ENCODE measurements around the gene LHFPL6.
"Not testable (repeated sequence)": the region's sequence is repeated elsewhere in the genome, so short reads cannot be mapped to it uniquely, and the experiment has no call there.

LHFPL6 gene

GRCh38 chr13:39341251-39341650 lies 261.7 kb downstream of the LHFPL6 start:
- H3K4me1 ChIP-seq (ENCODE audit: control insufficient read depth, insufficient read depth, low read length) = no peaks in the 10 kb centered on the region
- H3K9me3 ChIP-seq (ENCODE audit: control insufficient read depth, low read length) = no peaks in the 10 kb centered on the region
- no peak overlapping the region for H3K9ac ChIP-seq (ENCODE audit: low read length)
- H3K36me3 ChIP-seq (ENCODE audit: control insufficient read depth, insufficient read depth, low read length, severe bottlenecking) = peaks cover 4% of the 10 kb centered on the region
- H3K4me3 ChIP-seq (ENCODE audit: low read length) = no peak overlapping the region
- no peaks in the 10 kb centered on the region for H3K27me3 ChIP-seq (replicated peaks; ENCODE audit: control insufficient read depth, insufficient read depth, low read length)
- DNase-seq (ENCODE audit: low read depth) = no peak

GRCh38 chr13:39338114-39338513 lies 264.9 kb downstream of the LHFPL6 start:
- DNase-seq (ENCODE audit: low read depth); H3K4me3 ChIP-seq (ENCODE audit: low read length); H3K9me3 ChIP-seq (ENCODE audit: control insufficient read depth, low read length); H3K36me3 ChIP-seq (ENCODE audit: control insufficient read depth, insufficient read depth, low read length, severe bottlenecking); H3K9ac ChIP-seq (ENCODE audit: low read length); H3K4me1 ChIP-seq (ENCODE audit: control insufficient read depth, insufficient read depth, low read length); H3K27me3 ChIP-seq (replicated peaks; ENCODE audit: control insufficient read depth, insufficient read depth, low read length): not testable (repeated sequence)

GRCh38 chr13:39336937-39337336 lies 266.1 kb downstream of the LHFPL6 start:
- no peak overlapping the region for H3K9ac ChIP-seq (ENCODE audit: low read length)

GRCh38 chr13:39336207-39336606 lies 266.8 kb downstream of the LHFPL6 start:
- Histone ChIP-seq H3K9ac (ENCODE audit: low read length) (no peak overlapping the region), H3K9me3 (ENCODE audit: control insufficient read depth, low read length) (no peaks in the 10 kb centered on the region), H3K4me3 (ENCODE audit: low read length) (no peak overlapping the region), H3K36me3 (ENCODE audit: control insufficient read depth, insufficient read depth, low read length, severe bottlenecking) (no peaks in the 10 kb centered on the region), H3K27me3 (replicated peaks; ENCODE audit: control insufficient read depth, insufficient read depth, low read length) (no peaks in the 10 kb centered on the region), H3K4me1 (ENCODE audit: control insufficient read depth, insufficient read depth, low read length) (no peaks in the 10 kb centered on the region)
- no peak for DNase-seq (ENCODE audit: low read depth)

More at GRCh38 chr13:39336937-39337336, 266.1 kb downstream of the LHFPL6 start:
- DNase-seq (ENCODE audit: low read depth) = no peak
- Histone ChIP-seq H3K4me1 (ENCODE audit: control insufficient read depth, insufficient read depth, low read length) (no peaks in the 10 kb centered on the region), H3K4me3 (ENCODE audit: low read length) (no peak overlapping the region), H3K9me3 (ENCODE audit: control insufficient read depth, low read length) (no peaks in the 10 kb centered on the region), H3K27me3 (replicated peaks; ENCODE audit: control insufficient read depth, insufficient read depth, low read length) (no peaks in the 10 kb centered on the region), H3K36me3 (ENCODE audit: control insufficient read depth, insufficient read depth, low read length, severe bottlenecking) (no peaks in the 10 kb centered on the region)

GRCh38 chr13:39335721-39336120 lies 267.3 kb downstream of the LHFPL6 start:
- H3K9me3 ChIP-seq (ENCODE audit: control insufficient read depth, low read length) = no peaks in the 10 kb centered on the region
- no peak overlapping the region for H3K9ac ChIP-seq (ENCODE audit: low read length)
- no peaks in the 10 kb centered on the region for H3K4me1 ChIP-seq (ENCODE audit: control insufficient read depth, insufficient read depth, low read length)
- no peaks in the 10 kb centered on the region for H3K27me3 ChIP-seq (replicated peaks; ENCODE audit: control insufficient read depth, insufficient read depth, low read length)
- no peak for DNase-seq (ENCODE audit: low read depth)
- no peaks in the 10 kb centered on the region for H3K36me3 ChIP-seq (ENCODE audit: control insufficient read depth, insufficient read depth, low read length, severe bottlenecking)
- no peak overlapping the region for H3K4me3 ChIP-seq (ENCODE audit: low read length)

- H3K9ac ChIP-seq (ENCODE audit: low read length) = no peak overlapping the region
- H3K36me3 ChIP-seq (ENCODE audit: control insufficient read depth, insufficient read depth, low read length, severe bottlenecking) = no peaks in the 10 kb centered on the region
- H3K4me1 ChIP-seq (ENCODE audit: control insufficient read depth, insufficient read depth, low read length) = peaks cover 19% of the 10 kb centered on the region
- H3K4me3 ChIP-seq (ENCODE audit: low read length) = no peak overlapping the region
- H3K27me3 ChIP-seq (replicated peaks; ENCODE audit: control insufficient read depth, insufficient read depth, low read length) = no peaks in the 10 kb centered on the region
- H3K9me3 ChIP-seq (ENCODE audit: control insufficient read depth, low read length) = no peaks in the 10 kb centered on the region
- no peak for DNase-seq (ENCODE audit: low read depth)
Observed at GRCh38 chr13:39330504-39330903, 272.5 kb downstream of the LHFPL6 start.

- H3K27me3 ChIP-seq (replicated peaks; ENCODE audit: control insufficient read depth, insufficient read depth, low read length) = no peaks in the 10 kb centered on the region
- H3K36me3 ChIP-seq (ENCODE audit: control insufficient read depth, insufficient read depth, low read length, severe bottlenecking) = no peaks in the 10 kb centered on the region
- peaks cover 26% of the 10 kb centered on the region for H3K4me1 ChIP-seq (ENCODE audit: control insufficient read depth, insufficient read depth, low read length)
- no peaks in the 10 kb centered on the region for H3K9me3 ChIP-seq (ENCODE audit: control insufficient read depth, low read length)
- no peak overlapping the region for H3K9ac ChIP-seq (ENCODE audit: low read length)
- no peak for DNase-seq (ENCODE audit: low read depth)
- H3K4me3 ChIP-seq (ENCODE audit: low read length) = no peak overlapping the region
Observed at GRCh38 chr13:39329182-39329639, 273.8 kb downstream of the LHFPL6 start.

GRCh38 chr13:39327172-39327479 lies 275.9 kb downstream of the LHFPL6 start:
- no peak overlapping the region for H3K4me3 ChIP-seq (ENCODE audit: low read length)
- H3K9me3 ChIP-seq (ENCODE audit: control insufficient read depth, low read length) = no peaks in the 10 kb centered on the region
- H3K27me3 ChIP-seq (replicated peaks; ENCODE audit: control insufficient read depth, insufficient read depth, low read length) = no peaks in the 10 kb centered on the region
- DNase-seq (ENCODE audit: low read depth) = no peak
- no peaks in the 10 kb centered on the region for H3K36me3 ChIP-seq (ENCODE audit: control insufficient read depth, insufficient read depth, low read length, severe bottlenecking)
- H3K9ac ChIP-seq (ENCODE audit: low read length) = no peak overlapping the region
- peaks cover 37% of the 10 kb centered on the region for H3K4me1 ChIP-seq (ENCODE audit: control insufficient read depth, insufficient read depth, low read length)

GRCh38 chr13:39326469-39327171 lies 276.4 kb downstream of the LHFPL6 start:
- Histone ChIP-seq H3K9ac (ENCODE audit: low read length) (no peak overlapping the region), H3K9me3 (ENCODE audit: control insufficient read depth, low read length) (no peaks in the 10 kb centered on the region), H3K36me3 (ENCODE audit: control insufficient read depth, insufficient read depth, low read length, severe bottlenecking) (no peaks in the 10 kb centered on the region), H3K4me3 (ENCODE audit: low read length) (no peak overlapping the region), H3K27me3 (replicated peaks; ENCODE audit: control insufficient read depth, insufficient read depth, low read length) (no peaks in the 10 kb centered on the region), H3K4me1 (ENCODE audit: control insufficient read depth, insufficient read depth, low read length) (peaks cover 42% of the 10 kb centered on the region)
- peak; percentile 35 for DNase-seq (ENCODE audit: low read depth)

- no peak for DNase-seq (ENCODE audit: low read depth)
- no peak overlapping the region for H3K4me3 ChIP-seq (ENCODE audit: low read length)
- no peaks in the 10 kb centered on the region for H3K27me3 ChIP-seq (replicated peaks; ENCODE audit: control insufficient read depth, insufficient read depth, low read length)
- no peaks in the 10 kb centered on the region for H3K36me3 ChIP-seq (ENCODE audit: control insufficient read depth, insufficient read depth, low read length, severe bottlenecking)
- H3K4me1 ChIP-seq (ENCODE audit: control insufficient read depth, insufficient read depth, low read length) = peaks cover 52% of the 10 kb centered on the region
- no peak overlapping the region for H3K9ac ChIP-seq (ENCODE audit: low read length)
- no peaks in the 10 kb centered on the region for H3K9me3 ChIP-seq (ENCODE audit: control insufficient read depth, low read length)
Observed at GRCh38 chr13:39324806-39325311, 278.1 kb downstream of the LHFPL6 start.

- Histone ChIP-seq H3K9ac (ENCODE audit: low read length) (no peak overlapping the region), H3K9me3 (ENCODE audit: control insufficient read depth, low read length) (no peaks in the 10 kb centered on the region), H3K4me1 (ENCODE audit: control insufficient read depth, insufficient read depth, low read length) (peaks cover 68% of the 10 kb centered on the region), H3K36me3 (ENCODE audit: control insufficient read depth, insufficient read depth, low read length, severe bottlenecking) (no peaks in the 10 kb centered on the region), H3K27me3 (replicated peaks; ENCODE audit: control insufficient read depth, insufficient read depth, low read length) (no peaks in the 10 kb centered on the region), H3K4me3 (ENCODE audit: low read length) (no peak overlapping the region)
- DNase-seq (ENCODE audit: low read depth) = no peak
Observed at GRCh38 chr13:39322836-39323585, 280.0 kb downstream of the LHFPL6 start.
